ENCODE data around the gene CRKL.

Gene CRKL

GRCh38 chr22:20945578-20945934 is 28.3 kb downstream of the CRKL start:
- H3K4me2 ChIP-seq (ENCODE audit: low read length): no peak overlapping the region

GRCh38 chr22:20946080-20946986 is 29.1 kb downstream of the CRKL start:
- H3K27ac ChIP-seq (ENCODE audit: low read depth, low read length): no peak overlapping the region
- H3F3A ChIP-seq (ENCODE audit: control insufficient read depth, insufficient read depth): no peaks in the 10 kb centered on the region
- no peak for TF ChIP-seq CTCF (IDR thresholded peaks at IDR 0.05; ENCODE audit: low read depth, low read length, poor library complexity, severe bottlenecking)
- no peak for TF ChIP-seq EZH2phosphoT487 (IDR thresholded peaks at IDR 0.05; ENCODE audit: borderline replicate concordance, low read length)
- no peak overlapping the region for H3K4me2 ChIP-seq (ENCODE audit: low read length)
- no peaks in the 10 kb centered on the region for H3K27me3 ChIP-seq (ENCODE audit: control insufficient read depth, low read length)
- no peaks in the 10 kb centered on the region for H3K9me3 ChIP-seq (ENCODE audit: control insufficient read depth, insufficient read depth, low read length)
- H4K20me1 ChIP-seq (ENCODE audit: control insufficient read depth, insufficient read depth, low read depth, low read length): peaks cover 33% of the 10 kb centered on the region
- peaks cover 97% of the 10 kb centered on the region for H3K79me2 ChIP-seq (ENCODE audit: control insufficient read depth, low read length)
- peaks cover 62% of the 10 kb centered on the region for H3K36me3 ChIP-seq (ENCODE audit: control insufficient read depth, low read length)
- peaks cover 11% of the 10 kb centered on the region for H3K4me1 ChIP-seq (ENCODE audit: control insufficient read depth, low read length)
- no peak overlapping the region for H3K4me3 ChIP-seq (ENCODE audit: low read length)
- H3K9me2 ChIP-seq (replicated peaks; ENCODE audit: control insufficient read depth, low read length): no peaks in the 10 kb centered on the region

More at GRCh38 chr22:20945578-20945934, 28.3 kb downstream of the CRKL start:
- Histone ChIP-seq H3K4me3 (ENCODE audit: low read length) (no peak overlapping the region), H4K20me1 (ENCODE audit: control insufficient read depth, insufficient read depth, low read depth, low read length) (peaks cover 38% of the 10 kb centered on the region), H3K79me2 (ENCODE audit: control insufficient read depth, low read length) (peaks cover 97% of the 10 kb centered on the region), H3K4me1 (ENCODE audit: control insufficient read depth, low read length) (peaks cover 17% of the 10 kb centered on the region), H3K9me2 (replicated peaks; ENCODE audit: control insufficient read depth, low read length) (no peaks in the 10 kb centered on the region), H3K27ac (ENCODE audit: low read depth, low read length) (no peak overlapping the region), H3K9me3 (ENCODE audit: control insufficient read depth, insufficient read depth, low read length) (no peaks in the 10 kb centered on the region), H3K27me3 (ENCODE audit: control insufficient read depth, low read length) (no peaks in the 10 kb centered on the region), H3F3A (ENCODE audit: control insufficient read depth, insufficient read depth) (no peaks in the 10 kb centered on the region), H3K36me3 (ENCODE audit: control insufficient read depth, low read length) (peaks cover 61% of the 10 kb centered on the region)
- TF ChIP-seq CTCF (IDR thresholded peaks at IDR 0.05; ENCODE audit: low read depth, low read length, poor library complexity, severe bottlenecking) (no peak), EZH2phosphoT487 (IDR thresholded peaks at IDR 0.05; ENCODE audit: borderline replicate concordance, low read length) (no peak)

- H3F3A ChIP-seq (ENCODE audit: control insufficient read depth, insufficient read depth): no peaks in the 10 kb centered on the region
- no peak overlapping the region for H3K4me3 ChIP-seq (ENCODE audit: low read length)
- peaks cover 95% of the 10 kb centered on the region for H3K79me2 ChIP-seq (ENCODE audit: control insufficient read depth, low read length)
- no peaks in the 10 kb centered on the region for H3K27me3 ChIP-seq (ENCODE audit: control insufficient read depth, low read length)
- H3K9me2 ChIP-seq (replicated peaks; ENCODE audit: control insufficient read depth, low read length): no peaks in the 10 kb centered on the region
- no peaks in the 10 kb centered on the region for H3K9me3 ChIP-seq (ENCODE audit: control insufficient read depth, insufficient read depth, low read length)
- H4K20me1 ChIP-seq (ENCODE audit: control insufficient read depth, insufficient read depth, low read depth, low read length): peaks cover 29% of the 10 kb centered on the region
- H3K4me2 ChIP-seq (ENCODE audit: low read length): no peak overlapping the region
- H3K27ac ChIP-seq (ENCODE audit: low read depth, low read length): no peak overlapping the region
- H3K4me1 ChIP-seq (ENCODE audit: control insufficient read depth, low read length): peaks cover 8% of the 10 kb centered on the region
- H3K36me3 ChIP-seq (ENCODE audit: control insufficient read depth, low read length): peaks cover 66% of the 10 kb centered on the region
- TF ChIP-seq EZH2phosphoT487 (IDR thresholded peaks at IDR 0.05; ENCODE audit: borderline replicate concordance, low read length): no peak
- TF ChIP-seq CTCF (IDR thresholded peaks at IDR 0.05; ENCODE audit: low read depth, low read length, poor library complexity, severe bottlenecking): no peak
These were observed 29.8 kb downstream of the CRKL start for GRCh38 chr22:20946991-20947390.
